Measurements from ENCODE around the gene ESYT2.

- no peak for TF ChIP-seq CTCF (IDR thresholded peaks at IDR 0.05 in 2 of 3, conservative IDR thresholded peaks at IDR 0.05 in 1 of 3; ENCODE audit: borderline replicate concordance in 1 of 3, insufficient read depth in 1 of 3, low read depth in 2 of 3, low read length in 2 of 3)
- no peak for TF ChIP-seq REST (IDR thresholded peaks at IDR 0.05; ENCODE audit: low read depth)
- TF ChIP-seq CBX3 (IDR thresholded peaks at IDR 0.05; ENCODE audit: low read depth) = no peak
- TF ChIP-seq JUND (IDR thresholded peaks at IDR 0.05) = no peak
Observed at GRCh38 chr7:158727690-158728089, 101.6 kb downstream of the ESYT2 start.

All from HCT116 (cell line).